Subcutaneous adipose tissue (tissue), 4 donors: ENCODE measurements around the gene PLD1. TPM values are rescaled to one million over a fixed set of nuclear protein-coding genes. Genes with fewer than 3 reads are reported as not detected.

ENCODE experiments used
- CTCF ChIP-seq: fragments of 450-650 bp; IDR thresholded peaks from one replicate; pipeline ENCODE4 v1.5.1; 2016; ENCODE audit warnings: low read depth, mild to moderate bottlenecking, control low read depth, antibody characterized with exemption, moderate library complexity
- total RNA-seq, 4 donors: library from RNA; depleted of rRNA; stranded (reverse); fragments of >200 nt; gene quantifications; one replicate each; pipeline ENCODE4 v1.1.0, GENCODE V29; 2016

Gene PLD1
- total RNA-seq: 10 to 100 TPM; 20.5 to 48.2 (median 26.9) TPM

GRCh38 chr3:171809861-171810628 is at the start of gene PLD1:
PLD1 (minus strand) TSS chr3:171810483; CDS start chr3:171738051, 72,432 bp downstream.
- no peak for TF ChIP-seq CTCF

GRCh38 chr3:171854649-171855305 is 44.5 kb upstream of the PLD1 start:
- no peak for TF ChIP-seq CTCF

DNA sequence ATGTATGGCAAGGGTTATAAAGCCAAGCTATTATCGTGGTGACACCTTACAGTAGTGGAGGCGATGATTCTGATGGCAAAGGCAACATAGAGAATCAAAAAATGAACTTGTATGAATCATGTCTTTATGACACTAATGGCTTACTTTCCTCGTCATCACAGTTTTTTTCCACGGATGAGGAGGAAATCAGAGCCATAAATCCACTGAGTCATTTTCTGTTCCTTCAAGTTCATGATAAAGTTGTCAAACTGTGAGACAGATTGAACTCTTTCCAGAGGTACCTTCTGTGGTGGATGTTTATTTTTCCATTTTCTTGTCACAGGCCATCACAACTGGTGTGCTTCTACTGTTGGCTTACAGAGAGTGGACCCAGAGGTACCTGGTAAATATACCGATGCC is 41.4 kb upstream of the PLD1 start:
- no peak for TF ChIP-seq CTCF

DNA sequence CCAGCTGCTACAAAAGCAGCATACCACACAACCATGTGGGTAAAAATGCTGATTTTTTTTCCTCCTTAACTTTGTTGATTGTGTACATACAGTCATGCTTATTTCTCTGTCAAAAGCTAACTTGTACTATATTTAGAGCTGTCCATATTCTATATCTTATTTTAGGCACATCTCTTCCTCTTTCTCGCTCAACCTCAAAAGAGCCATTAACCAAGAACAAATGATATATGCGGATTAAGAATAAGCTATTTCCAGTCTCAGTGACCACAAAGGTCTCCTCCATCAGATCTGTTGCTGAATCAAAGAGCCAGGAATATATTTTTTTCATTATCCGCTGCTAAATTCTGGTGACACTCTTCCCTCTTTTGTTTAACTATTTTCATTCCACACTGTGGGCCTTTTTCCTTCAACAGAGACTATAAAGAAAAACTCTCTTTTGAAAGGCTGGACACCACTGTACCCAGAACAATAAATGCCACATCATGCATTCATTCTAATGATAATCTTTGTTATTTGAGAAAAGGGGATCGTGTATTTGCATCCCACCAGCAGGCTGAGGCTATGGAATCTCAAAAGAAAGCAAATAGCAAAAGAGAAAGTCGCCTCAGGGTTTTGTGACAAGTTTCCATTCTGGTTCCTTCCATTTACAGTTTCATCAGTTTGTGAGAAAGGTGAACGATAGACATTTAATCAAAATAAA is 40.8 kb upstream of the PLD1 start:
- TF ChIP-seq CTCF: no peak

- TF ChIP-seq CTCF: no peak
Measured at GRCh38 chr3:171850320-171850959, 40.2 kb upstream of the PLD1 start.

GRCh38 chr3:171849617-171850319 is 39.5 kb upstream of the PLD1 start:
- TF ChIP-seq CTCF: no peak
